Neuronal stem cell (in vitro differentiated cells): Measurements from ENCODE around the gene LILRB3.

ENCODE experiments used
- DNase-seq: peaks from one replicate; pipeline ENCODE4 v3.0.0-alpha.2; 2013; ENCODE audit warnings: low spot score
- H2AFZ ChIP-seq: one replicate; pipeline ENCODE4 v1.6.1; 2013; ENCODE audit warnings: mild to moderate bottlenecking, low read length, inconsistent platforms
- H2AK5ac ChIP-seq: 2 replicates; pipeline ENCODE4 v1.6.1; 2013; ENCODE audit warnings: low read depth, mild to moderate bottlenecking, inconsistent platforms, low read length, moderate library complexity, mixed read lengths
- H2BK120ac ChIP-seq: 2 replicates; pipeline ENCODE4 v1.6.1; 2013; ENCODE audit warnings: low read depth, mild to moderate bottlenecking, inconsistent platforms, low read length, moderate library complexity, mixed read lengths
- H2BK12ac ChIP-seq: one replicate; pipeline ENCODE4 v1.6.1; 2013; ENCODE audit warnings: low read length, inconsistent platforms
- H2BK15ac ChIP-seq: 2 replicates; pipeline ENCODE4 v1.6.1; 2013; ENCODE audit warnings: mild to moderate bottlenecking, low read length, inconsistent platforms, mixed read lengths
- H2BK5ac ChIP-seq: one replicate; pipeline ENCODE4 v1.6.1; 2013; ENCODE audit warnings: inconsistent platforms, mild to moderate bottlenecking, low read length, moderate library complexity
- H3K14ac ChIP-seq: one replicate; pipeline ENCODE4 v1.6.1; 2013; ENCODE audit warnings: low read length, inconsistent platforms
- H3K18ac ChIP-seq: 2 replicates; pipeline ENCODE4 v1.6.1; 2013; ENCODE audit warnings: low read length, inconsistent platforms
- H3K23ac ChIP-seq: 2 replicates; pipeline ENCODE4 v1.6.1; 2013; ENCODE audit warnings: low read depth, mild to moderate bottlenecking, mixed read lengths, low read length, inconsistent platforms; ENCODE audit not compliant: poor library complexity
- H3K27ac ChIP-seq: replicated peaks from 3 replicates; pipeline ENCODE4 v1.5.1; 2013; ENCODE audit warnings: low read length, inconsistent platforms
- H3K27me3 ChIP-seq, 3 experiments: 2 replicates each; pipeline ENCODE4 v1.6.1; 2013; ENCODE audit warnings: low read length in 3 of 3, mild to moderate bottlenecking in 2 of 3, inconsistent platforms in 1 of 3, low read depth in 1 of 3, mixed read lengths in 1 of 3, moderate library complexity in 1 of 3; ENCODE audit not compliant: control insufficient read depth in 3 of 3, insufficient read depth in 3 of 3
- H3K36me3 ChIP-seq, 2 donors: replicated peaks in 1 of 2; 2 replicates each; pipeline ENCODE4 v1.6.1; 2013; ENCODE audit warnings: low read length in 2 of 2; ENCODE audit not compliant: control insufficient read depth in 2 of 2, insufficient read depth in 2 of 2
- H3K4ac ChIP-seq: 2 replicates; pipeline ENCODE4 v1.6.1; 2013; ENCODE audit warnings: inconsistent platforms, mild to moderate bottlenecking, low read length, moderate library complexity
- H3K4me1 ChIP-seq, 2 donors: 1 replicate in 1 of 2; 2 replicates in 1 of 2; pipeline ENCODE4 v1.6.1; 2013; ENCODE audit warnings: low read length in 2 of 2, low read depth in 1 of 2; ENCODE audit not compliant: control insufficient read depth in 2 of 2, insufficient read depth in 1 of 2
- H3K4me2 ChIP-seq: one replicate; pipeline ENCODE4 v1.6.1; 2013; ENCODE audit warnings: mild to moderate bottlenecking, low read length, inconsistent platforms; ENCODE audit not compliant: insufficient read depth, poor library complexity, severe bottlenecking
- H3K4me3 ChIP-seq, 2 donors: 2 replicates each; pipeline ENCODE4 v1.5.1; 2013; ENCODE audit warnings: low read length in 2 of 2, mild to moderate bottlenecking in 2 of 2, inconsistent platforms in 1 of 2, moderate library complexity in 1 of 2
- H3K79me1 ChIP-seq: one replicate; pipeline ENCODE4 v1.6.1; 2013; ENCODE audit warnings: low read depth, mild to moderate bottlenecking, inconsistent platforms, low read length, moderate library complexity
- H3K9ac ChIP-seq: one replicate; pipeline ENCODE4 v1.6.1; 2013; ENCODE audit warnings: mild to moderate bottlenecking, low read depth, low read length, inconsistent platforms; ENCODE audit not compliant: poor library complexity
- H3K9me3 ChIP-seq, 2 donors: replicated peaks in 1 of 2; 2 replicates each; pipeline versions ENCODE3 to v1.6.1; 2013; ENCODE audit warnings: low read length in 2 of 2, mild to moderate bottlenecking in 2 of 2, inconsistent platforms in 1 of 2, low read depth in 1 of 2, mixed read lengths in 1 of 2, moderate library complexity in 1 of 2; ENCODE audit not compliant: control insufficient read depth in 2 of 2, insufficient read depth in 1 of 2
- H4K8ac ChIP-seq: one replicate; pipeline ENCODE4 v1.6.1; 2013; ENCODE audit warnings: low read depth, mild to moderate bottlenecking, inconsistent platforms, low read length, moderate library complexity
- H4K91ac ChIP-seq: one replicate; pipeline ENCODE4 v1.6.1; 2013; ENCODE audit warnings: low read length, low read depth, mild to moderate bottlenecking, inconsistent platforms; ENCODE audit not compliant: poor library complexity
- WGBS, 2 donors: extraction: QIAGEN DNeasy Blood & Tissue Kit; methylation state at CpG; one replicate each; pipeline ENCODE4 v1.1.7; 2013; ENCODE audit warnings: missing lambda C conversion rate in 2 of 2, mixed read lengths in 1 of 2; ENCODE audit not compliant: insufficient read length in 2 of 2, insufficient replicate concordance in 1 of 2; ENCODE audit errors: extremely low coverage in 2 of 2; 5-methylcytosine and 5-hydroxymethylcytosine counted together

LILRB3 gene

GRCh38 chr19:54193011-54193410, 29.8 kb downstream of the LILRB3 start:
- no peak overlapping the region for H3K9ac ChIP-seq
- H3K4me2 ChIP-seq: no peak overlapping the region
- no peak overlapping the region for H2BK15ac ChIP-seq
- H3K4ac ChIP-seq: no peak overlapping the region
- no peak overlapping the region for H2AK5ac ChIP-seq
- H4K91ac ChIP-seq: no peak overlapping the region
- H3K14ac ChIP-seq: no peak overlapping the region
- H3K27ac ChIP-seq: no peak overlapping the region
- WGBS, 2 donors: no CpG with 5 or more reads among the region's 11 CpGs
- no peak overlapping the region for H4K8ac ChIP-seq
- H3K4me1 ChIP-seq: peaks cover 7 to 8% of the 10 kb centered on the region in 2 donors
- H3K36me3 ChIP-seq: peaks cover 9 to 52% of the 10 kb centered on the region in 2 donors
- H3K4me3 ChIP-seq: no peak overlapping the region
- no peak overlapping the region for H2BK120ac ChIP-seq
- no peak overlapping the region for H2BK12ac ChIP-seq
- DNase-seq: no peak
- no peak overlapping the region for H2BK5ac ChIP-seq
- H3K9me3 ChIP-seq: no peaks in the 10 kb centered on the region
- no peak overlapping the region for H2AFZ ChIP-seq
- H3K23ac ChIP-seq: no peak overlapping the region
- peaks cover 9% of the 10 kb centered on the region for H3K79me1 ChIP-seq
- H3K27me3 ChIP-seq: no peaks in the 10 kb centered on the region
- no peak overlapping the region for H3K18ac ChIP-seq

DNA sequence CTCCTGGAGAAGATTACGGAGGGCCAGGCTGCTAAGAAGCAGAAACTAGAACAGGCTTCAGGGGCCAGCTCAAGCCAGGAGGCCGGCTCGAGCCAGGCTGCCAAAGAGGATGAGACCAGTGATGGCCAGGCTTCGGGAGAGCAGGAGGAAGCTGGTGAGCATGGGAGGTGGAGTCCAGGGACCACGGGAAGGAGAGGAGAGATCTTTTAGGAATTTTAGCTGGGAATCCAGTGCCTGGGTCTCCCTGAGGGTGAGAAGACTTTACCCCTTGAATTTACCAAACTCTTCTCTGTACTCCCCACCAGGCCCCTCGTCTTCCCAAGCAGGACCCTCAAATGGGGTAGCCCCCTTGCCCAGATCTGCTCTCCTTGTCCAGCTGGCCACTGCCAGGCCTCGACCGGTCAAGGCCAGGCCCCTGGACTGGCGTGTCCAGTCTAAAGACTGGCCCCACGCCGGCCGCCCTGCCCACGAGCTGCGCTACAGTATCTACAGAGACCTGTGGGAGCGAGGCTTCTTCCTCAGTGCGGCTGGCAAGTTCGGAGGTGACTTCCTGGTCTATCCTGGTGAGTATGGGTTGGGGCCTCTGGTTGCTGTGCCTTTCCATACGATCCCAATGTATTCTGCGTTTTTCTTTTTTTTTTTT, 30.9 kb downstream of the LILRB3 start:
- H2BK5ac ChIP-seq: peak overlapping the region; percentile 94
- no peak overlapping the region for H2BK12ac ChIP-seq
- no peak for DNase-seq
- no peak overlapping the region for H3K14ac ChIP-seq
- H4K8ac ChIP-seq: no peak overlapping the region
- H3K4me2 ChIP-seq: peak overlapping the region; percentile 72
- peaks cover 8% of the 10 kb centered on the region in 2 donors for H3K4me1 ChIP-seq
- peak overlapping the region; percentile 98 for H2AFZ ChIP-seq
- peak overlapping the region; percentile 77 to 91 for H3K4me3 ChIP-seq
- no peaks in the 10 kb centered on the region for H3K27me3 ChIP-seq
- H2BK120ac ChIP-seq: no peak overlapping the region
- no peak overlapping the region for H2BK15ac ChIP-seq
- H3K9me3 ChIP-seq: no peaks in the 10 kb centered on the region
- H4K91ac ChIP-seq: no peak overlapping the region
- H3K27ac ChIP-seq: peak overlapping the region; percentile 98
- peak overlapping the region; percentile 98 for H3K9ac ChIP-seq
- H2AK5ac ChIP-seq: peak overlapping the region; percentile 30
- H3K79me1 ChIP-seq: peaks cover 12% of the 10 kb centered on the region
- no CpG with 5 or more reads among the region's 19 CpGs for WGBS, 2 donors
- H3K23ac ChIP-seq: peak overlapping the region; percentile 81
- peak overlapping the region; percentile 26 for H3K4ac ChIP-seq
- H3K18ac ChIP-seq: peak overlapping the region; percentile 48
- H3K36me3 ChIP-seq: peaks cover 11 to 52% of the 10 kb centered on the region in 2 donors

- Histone ChIP-seq H2BK12ac (no peak within 1 kb of the TSS), H3K14ac (no peak within 1 kb of the TSS), H3K27me3 (no peaks in the 10 kb centered on the region), H3K23ac (peak within 1 kb of the TSS; percentile 98), H3K4me2 (peak within 1 kb of the TSS; percentile 91), H2AFZ (peak within 1 kb of the TSS; percentile 98), H3K4me3 (peak within 1 kb of the TSS; percentile 77 to 91), H2BK120ac (peak within 1 kb of the TSS; percentile 94), H3K79me1 (peaks cover 15% of the 10 kb centered on the region), H3K4ac (peak within 1 kb of the TSS; percentile 84), H3K9ac (peak within 1 kb of the TSS; percentile 99), H3K9me3 (no peaks in the 10 kb centered on the region), H4K8ac (no peak within 1 kb of the TSS), H3K27ac (peak within 1 kb of the TSS; percentile 98), H4K91ac (peak within 1 kb of the TSS; percentile 85), H2AK5ac (peak within 1 kb of the TSS; percentile 63), H3K18ac (peak within 1 kb of the TSS; percentile 100), H3K4me1 (peaks cover 8% of the 10 kb centered on the region in 2 donors), H2BK5ac (peak within 1 kb of the TSS; percentile 94), H3K36me3 (peaks cover 18 to 54% of the 10 kb centered on the region in 2 donors), H2BK15ac (peak within 1 kb of the TSS; percentile 97)
- peak; percentile 92 for DNase-seq
- WGBS, 2 donors: no CpG with 5 or more reads among the region's 77 CpGs
Observed at GRCh38 chr19:54191011-54191810, 31.6 kb downstream of the LILRB3 start, which contains the start of gene TSEN34. Gene TSEN34, plus strand, starts transcription at chr19:54191308. Its CDS starts 57 bp downstream, at chr19:54191365.

DNA sequence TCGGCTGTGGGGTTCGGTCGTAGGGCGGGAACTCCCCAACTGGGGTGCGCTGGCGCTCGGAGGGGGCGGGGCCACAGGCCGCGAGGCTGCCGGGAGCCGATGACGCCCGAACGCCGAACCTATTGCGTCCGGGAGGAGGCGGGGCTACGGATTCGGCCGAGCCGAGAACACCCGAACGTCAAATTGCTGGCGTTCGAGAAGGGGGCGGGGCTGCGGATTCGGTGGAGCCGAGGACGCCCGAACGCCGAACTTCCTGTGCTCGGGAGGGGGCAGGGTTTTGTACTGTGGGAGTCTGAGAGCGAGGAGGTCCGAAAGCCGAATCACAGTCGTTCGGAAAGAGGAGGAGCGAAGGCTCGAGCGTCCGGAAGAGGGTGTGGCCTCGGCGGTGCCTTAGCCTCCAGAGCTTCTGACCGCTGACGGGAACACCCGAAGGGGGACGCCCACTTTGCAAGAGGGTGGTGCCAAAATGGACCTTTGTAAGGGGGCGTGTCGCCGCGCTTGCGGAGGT, 32.2 kb downstream of the LILRB3 start:
- Histone ChIP-seq H3K27ac (peak overlapping the region; percentile 98), H3K4me2 (peak overlapping the region; percentile 91), H3K9ac (peak overlapping the region; percentile 99), H3K4me1 (peaks cover 8% of the 10 kb centered on the region in 2 donors), H2BK120ac (peak overlapping the region; percentile 94), H3K4ac (no peak overlapping the region), H3K9me3 (no peaks in the 10 kb centered on the region), H4K8ac (no peak overlapping the region), H3K4me3 (peak overlapping the region; percentile 77 to 91), H2AK5ac (no peak overlapping the region), H3K23ac (peak overlapping the region; percentile 98), H3K27me3 (no peaks in the 10 kb centered on the region), H3K18ac (peak overlapping the region; percentile 100), H2AFZ (peak overlapping the region; percentile 98), H3K14ac (no peak overlapping the region), H3K36me3 (peaks cover 18 to 53% of the 10 kb centered on the region in 2 donors), H3K79me1 (peaks cover 15% of the 10 kb centered on the region), H2BK12ac (no peak overlapping the region), H2BK5ac (peak overlapping the region; percentile 94), H2BK15ac (peak overlapping the region; percentile 97), H4K91ac (no peak overlapping the region)
- WGBS, 2 donors: no CpG with 5 or more reads among the region's 56 CpGs
- DNase-seq: peak; percentile 100
